SK-N-SH (cell line): ENCODE measurements around the gene ZNF143. TPM values are rescaled to one million over a fixed set of nuclear protein-coding genes. Genes with fewer than 3 reads are reported as not detected.

ENCODE experiments used
- CTCF ChIA-PET: fragments of 300-600, 350-600 bp; formaldehyde crosslinking; extraction: SDS; loops from one replicate; lab custom pipeline; 2021; lab: Yijun Ruan, JAX
- POLR2A ChIA-PET: fragments of 350-600 bp; sonication (Branson Sonifier 250); formaldehyde crosslinking; extraction: SDS; loops from one replicate; lab custom pipeline; 2020; ENCODE audit warnings: antibody characterized with exemption, inconsistent platforms; lab: Yijun Ruan, JAX
- DNase-seq: peaks from one replicate; pipeline ENCODE4 v3.0.0; 2012
- H2AFZ ChIP-seq: fragments of 200-600 bp; sonication (generic); 2 replicates; pipeline ENCODE4 v1.8.1; 2016; ENCODE audit warnings: antibody characterized with exemption, mild to moderate bottlenecking, low read depth
- H3F3A ChIP-seq: fragments of 200-600 bp; sonication (generic); replicated peaks from 2 replicates; pipeline ENCODE3; 2016; ENCODE audit warnings: antibody characterized with exemption, mild to moderate bottlenecking; ENCODE audit not compliant: insufficient read depth
- H3K27ac ChIP-seq, 2 experiments: fragments of 200-500 bp in 1 of 2; fragments of 200-600 bp in 1 of 2; sonication (Bioruptor generic) in 1 of 2; sonication (generic), shearing (Covaris generic) in 1 of 2; 2 replicates each; pipeline versions ENCODE4 v1.5.1 to v1.6.1; 2014 to 2016; ENCODE audit warnings: low read depth in 2 of 2, inconsistent platforms in 1 of 2, low read length in 1 of 2, mild to moderate bottlenecking in 1 of 2, mixed read lengths in 1 of 2
- H3K27me3 ChIP-seq: fragments of 200-600 bp; sonication (generic), shearing (Covaris generic); 2 replicates; pipeline ENCODE4 v1.6.1; 2016; ENCODE audit warnings: mixed run types; ENCODE audit not compliant: insufficient read depth
- H3K36me3 ChIP-seq, 2 experiments: fragments of 200-500 bp in 1 of 2; fragments of 200-600 bp in 1 of 2; sonication (Bioruptor generic) in 1 of 2; sonication (generic) in 1 of 2; replicated peaks in 1 of 2; 2 replicates each; pipeline versions ENCODE3 to v1.5.1; 2014 to 2016; ENCODE audit warnings: low read length in 1 of 2, mild to moderate bottlenecking in 1 of 2; ENCODE audit not compliant: insufficient read depth in 2 of 2, control insufficient read depth in 1 of 2
- H3K4me1 ChIP-seq, 2 experiments: fragments of 200-500 bp in 1 of 2; fragments of 200-600 bp in 1 of 2; sonication (Bioruptor generic) in 1 of 2; sonication (generic), shearing (Covaris generic) in 1 of 2; 2 replicates each; pipeline versions ENCODE4 v1.5.1 to v1.6.1; 2014 to 2016; ENCODE audit warnings: low read depth in 1 of 2, low read length in 1 of 2, mixed run types in 1 of 2; ENCODE audit not compliant: insufficient read depth in 2 of 2, control insufficient read depth in 1 of 2
- H3K4me2 ChIP-seq: fragments of 200-600 bp; sonication (generic), shearing (Covaris generic); 2 replicates; pipeline ENCODE4 v1.6.1; 2017; ENCODE audit warnings: mixed run types
- H3K4me3 ChIP-seq, 2 experiments: fragments of 200-500 bp in 1 of 2; fragments of 200-600 bp in 1 of 2; sonication (Bioruptor generic) in 1 of 2; sonication (generic), shearing (Covaris generic) in 1 of 2; 2 replicates each; pipeline versions ENCODE4 v1.5.1 to v1.8.1; 2014 to 2016; ENCODE audit warnings: low read depth in 2 of 2, inconsistent platforms in 1 of 2, low read length in 1 of 2, mild to moderate bottlenecking in 1 of 2, mixed read lengths in 1 of 2, moderate library complexity in 1 of 2
- H3K79me2 ChIP-seq: fragments of 200-600 bp; sonication (generic); 2 replicates; pipeline ENCODE4 v1.8.1; 2017; ENCODE audit warnings: mild to moderate bottlenecking; ENCODE audit not compliant: insufficient read depth
- H3K9ac ChIP-seq: fragments of 200-600 bp; sonication (generic); 2 replicates; pipeline ENCODE4 v1.6.1; 2017; ENCODE audit warnings: mixed run types
- H3K9me2 ChIP-seq: fragments of 200-600 bp; sonication (generic); 2 replicates; pipeline ENCODE4 v1.6.1; 2017; ENCODE audit warnings: mixed run types
- H3K9me3 ChIP-seq: fragments of 200-600 bp; sonication (generic); 2 replicates; pipeline ENCODE4 v1.6.1; 2017; ENCODE audit warnings: mixed run types, mild to moderate bottlenecking, moderate library complexity
- H4K20me1 ChIP-seq: fragments of 200-600 bp; sonication (generic); 2 replicates; pipeline ENCODE4 v1.6.1; 2017; ENCODE audit warnings: mild to moderate bottlenecking, mixed run types; ENCODE audit not compliant: insufficient read depth
- CHD2 ChIP-seq: fragments of 150-350 bp; IDR thresholded peaks from 2 replicates; pipeline ENCODE4 v1.6.1; 2018; ENCODE audit warnings: low read length; ENCODE audit not compliant: partially characterized antibody
- CTCF ChIP-seq: fragments of 200-600 bp; sonication (generic); IDR thresholded peaks from 2 replicates; pipeline ENCODE4 v1.6.1; 2017; ENCODE audit warnings: antibody characterized with exemption, mild to moderate bottlenecking, moderate library complexity
- FOXM1 ChIP-seq: IDR thresholded peaks from 2 replicates; pipeline ENCODE4 v1.4.0; 2012; ENCODE audit warnings: low read depth, mild to moderate bottlenecking
- JUND ChIP-seq: IDR thresholded peaks from 2 replicates; pipeline ENCODE4 v1.4.0; 2012
- MAX ChIP-seq: IDR thresholded peaks from 2 replicates; pipeline ENCODE4 v1.4.0; 2012; ENCODE audit warnings: low read depth
- MEF2A ChIP-seq: IDR thresholded peaks from 2 replicates; pipeline ENCODE4 v1.4.0; 2012; ENCODE audit warnings: low read depth, borderline replicate concordance
- MXI1 ChIP-seq: IDR thresholded peaks from 2 replicates; pipeline ENCODE4 v1.6.1; 2012; ENCODE audit warnings: mild to moderate bottlenecking, low read depth, low read length, improper control_type of control experiment
- NFIC ChIP-seq: IDR thresholded peaks from 2 replicates; pipeline ENCODE4 v1.4.0; 2012; ENCODE audit warnings: borderline replicate concordance
- RAD21 ChIP-seq: IDR thresholded peaks from 2 replicates; pipeline ENCODE4 v1.6.1; 2012; ENCODE audit warnings: mild to moderate bottlenecking, low read length
- RCOR1 ChIP-seq: fragments of 150-350 bp; IDR thresholded peaks from 2 replicates; pipeline ENCODE4 v1.6.1; 2017; ENCODE audit warnings: antibody characterized with exemption, low read length
- RFX5 ChIP-seq: IDR thresholded peaks from 2 replicates; pipeline ENCODE4 v1.6.1; 2012; ENCODE audit warnings: mild to moderate bottlenecking, improper control_type of control experiment, low read length
- TAF1 ChIP-seq: IDR thresholded peaks from 2 replicates; pipeline ENCODE4 v1.6.1; 2012; ENCODE audit warnings: low read depth, mild to moderate bottlenecking, low read length, moderate library complexity, borderline replicate concordance
- YY1 ChIP-seq: IDR thresholded peaks from 2 replicates; pipeline ENCODE4 v1.4.0; 2012; ENCODE audit warnings: low read depth, mild to moderate bottlenecking
- WGBS: methylation state at CpG from one replicate; pipeline ENCODE4 v1.1.6; 2017; ENCODE audit warnings: low lambda C conversion rate; 5-methylcytosine and 5-hydroxymethylcytosine counted together
- polyA plus RNA-seq, 3 experiments: library from polyadenylated mRNA; depleted of rRNA; stranded (reverse); fragments of >200 nt; gene quantifications; 2 replicates each; pipeline ENCODE4 v1.2.3, GENCODE V29; 2012
- TF ChIP-seq, protein P1 (sequence below): IDR thresholded peaks from 2 replicates; pipeline ENCODE4 v1.4.0; 2012; ENCODE audit warnings: low read depth, borderline replicate concordance
- TF ChIP-seq, protein P2 (sequence below): IDR thresholded peaks from 2 replicates; pipeline ENCODE4 v1.6.1; 2012; ENCODE audit warnings: mild to moderate bottlenecking, low read depth, low read length, moderate library complexity
- TF ChIP-seq, protein P3 (sequence below): fragments of 150-350 bp; IDR thresholded peaks from 2 replicates; pipeline ENCODE4 v1.6.1; 2016; ENCODE audit warnings: mild to moderate bottlenecking, low read depth, low read length
- TF ChIP-seq, protein P4 (sequence below): IDR thresholded peaks from 2 replicates; pipeline ENCODE4; 2012

ZNF143 gene
- polyA plus RNA-seq, 1 of the 3 experiments (the other 2 are of a cell fraction) = 11.3 TPM

GRCh38 chr11:9570313-9571025, 109.7 kb downstream of the ZNF143 start:
- Histone ChIP-seq H3K27ac (no peak overlapping the region), H3K4me2 (no peak overlapping the region), H3K9me3 (no peaks in the 10 kb centered on the region), H2AFZ (no peak overlapping the region), H3K36me3 (no peaks in the 10 kb centered on the region), H3K4me3 (no peak overlapping the region), H4K20me1 (no peaks in the 10 kb centered on the region), H3K9me2 (no peaks in the 10 kb centered on the region), H3K9ac (no peak overlapping the region), H3K4me1 (peaks cover 10 to 28% of the 10 kb centered on the region in 2 experiments; a peak in 3 of 4 replicates), H3K79me2 (peaks cover 24% of the 10 kb centered on the region), H3K27me3 (no peaks in the 10 kb centered on the region), H3F3A (peaks cover 23% of the 10 kb centered on the region)
- TF ChIP-seq RAD21 (no peak), MXI1 (no peak), NFIC (no peak), FOXM1 (no peak), MEF2A (no peak)
- TF ChIP-seq, protein P1, sequence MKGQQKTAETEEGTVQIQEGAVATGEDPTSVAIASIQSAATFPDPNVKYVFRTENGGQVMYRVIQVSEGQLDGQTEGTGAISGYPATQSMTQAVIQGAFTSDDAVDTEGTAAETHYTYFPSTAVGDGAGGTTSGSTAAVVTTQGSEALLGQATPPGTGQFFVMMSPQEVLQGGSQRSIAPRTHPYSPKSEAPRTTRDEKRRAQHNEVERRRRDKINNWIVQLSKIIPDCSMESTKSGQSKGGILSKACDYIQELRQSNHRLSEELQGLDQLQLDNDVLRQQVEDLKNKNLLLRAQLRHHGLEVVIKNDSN = no peak
- TF ChIP-seq, protein P2, sequence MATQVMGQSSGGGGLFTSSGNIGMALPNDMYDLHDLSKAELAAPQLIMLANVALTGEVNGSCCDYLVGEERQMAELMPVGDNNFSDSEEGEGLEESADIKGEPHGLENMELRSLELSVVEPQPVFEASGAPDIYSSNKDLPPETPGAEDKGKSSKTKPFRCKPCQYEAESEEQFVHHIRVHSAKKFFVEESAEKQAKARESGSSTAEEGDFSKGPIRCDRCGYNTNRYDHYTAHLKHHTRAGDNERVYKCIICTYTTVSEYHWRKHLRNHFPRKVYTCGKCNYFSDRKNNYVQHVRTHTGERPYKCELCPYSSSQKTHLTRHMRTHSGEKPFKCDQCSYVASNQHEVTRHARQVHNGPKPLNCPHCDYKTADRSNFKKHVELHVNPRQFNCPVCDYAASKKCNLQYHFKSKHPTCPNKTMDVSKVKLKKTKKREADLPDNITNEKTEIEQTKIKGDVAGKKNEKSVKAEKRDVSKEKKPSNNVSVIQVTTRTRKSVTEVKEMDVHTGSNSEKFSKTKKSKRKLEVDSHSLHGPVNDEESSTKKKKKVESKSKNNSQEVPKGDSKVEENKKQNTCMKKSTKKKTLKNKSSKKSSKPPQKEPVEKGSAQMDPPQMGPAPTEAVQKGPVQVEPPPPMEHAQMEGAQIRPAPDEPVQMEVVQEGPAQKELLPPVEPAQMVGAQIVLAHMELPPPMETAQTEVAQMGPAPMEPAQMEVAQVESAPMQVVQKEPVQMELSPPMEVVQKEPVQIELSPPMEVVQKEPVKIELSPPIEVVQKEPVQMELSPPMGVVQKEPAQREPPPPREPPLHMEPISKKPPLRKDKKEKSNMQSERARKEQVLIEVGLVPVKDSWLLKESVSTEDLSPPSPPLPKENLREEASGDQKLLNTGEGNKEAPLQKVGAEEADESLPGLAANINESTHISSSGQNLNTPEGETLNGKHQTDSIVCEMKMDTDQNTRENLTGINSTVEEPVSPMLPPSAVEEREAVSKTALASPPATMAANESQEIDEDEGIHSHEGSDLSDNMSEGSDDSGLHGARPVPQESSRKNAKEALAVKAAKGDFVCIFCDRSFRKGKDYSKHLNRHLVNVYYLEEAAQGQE = no peak
- TF ChIP-seq, protein P3, sequence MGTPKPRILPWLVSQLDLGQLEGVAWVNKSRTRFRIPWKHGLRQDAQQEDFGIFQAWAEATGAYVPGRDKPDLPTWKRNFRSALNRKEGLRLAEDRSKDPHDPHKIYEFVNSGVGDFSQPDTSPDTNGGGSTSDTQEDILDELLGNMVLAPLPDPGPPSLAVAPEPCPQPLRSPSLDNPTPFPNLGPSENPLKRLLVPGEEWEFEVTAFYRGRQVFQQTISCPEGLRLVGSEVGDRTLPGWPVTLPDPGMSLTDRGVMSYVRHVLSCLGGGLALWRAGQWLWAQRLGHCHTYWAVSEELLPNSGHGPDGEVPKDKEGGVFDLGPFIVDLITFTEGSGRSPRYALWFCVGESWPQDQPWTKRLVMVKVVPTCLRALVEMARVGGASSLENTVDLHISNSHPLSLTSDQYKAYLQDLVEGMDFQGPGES = no peak
- ChIA-PET CTCF (no interaction called here), POLR2A (no interaction called here)
- DNase-seq = no peak
- 95% methylated on average over 9 of the region's 9 CpGs for WGBS

DNA sequence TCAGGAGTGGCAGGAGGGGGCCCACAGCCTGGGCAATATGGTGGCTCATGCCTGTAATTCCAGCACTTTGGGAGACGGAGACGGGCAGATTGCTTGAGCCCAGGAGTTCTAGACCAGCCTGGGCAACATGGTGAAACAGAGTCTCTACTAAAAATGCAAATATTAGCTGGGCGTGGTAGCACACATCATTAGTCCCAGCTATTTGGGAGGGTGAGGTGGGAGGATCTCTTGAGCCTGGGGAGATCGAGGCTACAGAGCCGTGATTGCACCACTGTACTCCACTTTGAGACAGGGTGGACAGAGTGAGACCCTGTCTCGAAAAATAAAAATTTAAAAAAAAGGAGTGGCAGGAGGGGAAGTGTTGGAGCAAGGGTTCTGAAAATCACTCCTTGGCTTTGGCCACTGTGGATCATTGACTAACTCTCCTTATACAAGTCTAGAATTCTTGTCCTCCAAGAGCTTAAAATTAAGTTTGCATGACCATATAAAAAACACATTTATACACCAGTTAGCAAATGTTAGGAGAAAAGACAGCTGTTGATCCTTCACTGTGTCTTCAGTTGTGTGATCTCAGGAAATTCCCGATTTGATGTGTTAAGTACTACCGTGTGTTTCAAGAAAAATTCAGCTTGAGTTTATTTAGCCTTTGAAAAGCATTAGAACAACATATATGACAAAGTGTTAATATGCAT, 110.4 kb downstream of the ZNF143 start:
- peaks cover 19% of the 10 kb centered on the region for H3F3A ChIP-seq
- no peak overlapping the region for H3K9ac ChIP-seq
- no peaks in the 10 kb centered on the region for H4K20me1 ChIP-seq
- no peak overlapping the region for H2AFZ ChIP-seq
- no peaks in the 10 kb centered on the region for H3K27me3 ChIP-seq
- WGBS = 92% methylated on average over 8 of the region's 8 CpGs
- ChIA-PET POLR2A (no interaction called here), CTCF (interaction anchor here (0.9 to 1.0 kb wide), 3 partner anchors 19 to 178 kb away, joined by 3 read pairs; no protein-coding TSS in a partner anchor)
- DNase-seq = no peak
- no peaks in the 10 kb centered on the region for H3K9me3 ChIP-seq
- H3K27ac ChIP-seq = no peak overlapping the region
- no peaks in the 10 kb centered on the region for H3K9me2 ChIP-seq
- no peak overlapping the region for H3K4me3 ChIP-seq
- H3K4me1 ChIP-seq = peaks cover 8 to 28% of the 10 kb centered on the region in 2 experiments
- no peak overlapping the region for H3K4me2 ChIP-seq
- H3K36me3 ChIP-seq = peaks cover 1 to 2% of the 10 kb centered on the region in 2 experiments
- peaks cover 31% of the 10 kb centered on the region for H3K79me2 ChIP-seq
- no peak for TF ChIP-seq CTCF
- TF ChIP-seq JUND = no peak
- TF ChIP-seq RCOR1 = no peak
- TF ChIP-seq, protein P4, sequence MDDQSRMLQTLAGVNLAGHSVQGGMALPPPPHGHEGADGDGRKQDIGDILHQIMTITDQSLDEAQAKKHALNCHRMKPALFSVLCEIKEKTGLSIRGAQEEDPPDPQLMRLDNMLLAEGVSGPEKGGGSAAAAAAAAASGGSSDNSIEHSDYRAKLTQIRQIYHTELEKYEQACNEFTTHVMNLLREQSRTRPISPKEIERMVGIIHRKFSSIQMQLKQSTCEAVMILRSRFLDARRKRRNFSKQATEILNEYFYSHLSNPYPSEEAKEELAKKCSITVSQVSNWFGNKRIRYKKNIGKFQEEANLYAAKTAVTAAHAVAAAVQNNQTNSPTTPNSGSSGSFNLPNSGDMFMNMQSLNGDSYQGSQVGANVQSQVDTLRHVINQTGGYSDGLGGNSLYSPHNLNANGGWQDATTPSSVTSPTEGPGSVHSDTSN = no peak
- no peak for TF ChIP-seq MAX
- TF ChIP-seq TAF1 = no peak
- no peak for TF ChIP-seq NFIC
- no peak for TF ChIP-seq CHD2
- no peak for TF ChIP-seq YY1
- TF ChIP-seq RFX5 = no peak
